Daoy (cell line): ENCODE data around the gene ANGPTL8. TPM values are rescaled to one million over a fixed set of nuclear protein-coding genes. Genes with fewer than 3 reads are reported as not detected.

Experiments
- DNase-seq: peaks from one replicate; pipeline ENCODE4 v3.0.0-alpha.2; 2015; ENCODE audit warnings: low read depth
- total RNA-seq: library from RNA; depleted of rRNA; stranded (reverse); fragments of >200 nt; shearing (Covaris generic); gene quantifications from 2 replicates; pipeline ENCODE4 v1.2.3, GENCODE V29; 2014

The ANGPTL8 gene
- total RNA-seq, 1 experiment from 2014 or later, result not detected

- peak; percentile 89 for DNase-seq
These were observed 36.0 kb upstream of the ANGPTL8 start for GRCh38 chr19:11203194-11204075.

DNA sequence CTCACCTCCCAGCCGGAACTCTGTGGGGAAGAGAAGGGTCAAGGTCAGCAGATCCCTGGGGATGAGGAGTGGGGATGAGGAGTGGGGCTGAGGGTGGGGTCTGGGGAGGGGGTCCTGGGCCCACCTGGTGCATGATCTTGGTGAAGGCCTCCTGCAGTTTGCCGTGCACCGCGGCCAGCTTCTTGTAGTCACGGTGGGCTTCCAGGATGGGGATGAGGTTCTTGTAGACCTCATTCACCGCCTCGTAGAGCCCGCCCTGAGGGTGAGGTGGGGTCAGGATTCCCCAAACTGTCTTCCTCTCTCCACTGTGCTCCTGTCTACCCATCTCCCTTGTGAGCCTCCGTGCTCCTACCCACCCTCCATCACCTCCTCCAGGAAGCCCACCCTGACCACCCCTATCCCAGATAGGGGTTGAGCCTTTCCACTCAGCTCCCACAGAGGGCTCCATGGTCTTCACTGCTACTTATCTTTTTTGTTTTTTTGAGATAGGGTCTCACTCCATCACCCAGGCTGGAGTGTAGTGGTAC lies 35.3 kb upstream of the ANGPTL8 start:
- DNase-seq, result no peak

GRCh38 chr19:11204943-11205349 lies 34.5 kb upstream of the ANGPTL8 start:
- peak; percentile 62 for DNase-seq

GRCh38 chr19:11205939-11206570 lies 33.4 kb upstream of the ANGPTL8 start:
- no peak for DNase-seq

DNA sequence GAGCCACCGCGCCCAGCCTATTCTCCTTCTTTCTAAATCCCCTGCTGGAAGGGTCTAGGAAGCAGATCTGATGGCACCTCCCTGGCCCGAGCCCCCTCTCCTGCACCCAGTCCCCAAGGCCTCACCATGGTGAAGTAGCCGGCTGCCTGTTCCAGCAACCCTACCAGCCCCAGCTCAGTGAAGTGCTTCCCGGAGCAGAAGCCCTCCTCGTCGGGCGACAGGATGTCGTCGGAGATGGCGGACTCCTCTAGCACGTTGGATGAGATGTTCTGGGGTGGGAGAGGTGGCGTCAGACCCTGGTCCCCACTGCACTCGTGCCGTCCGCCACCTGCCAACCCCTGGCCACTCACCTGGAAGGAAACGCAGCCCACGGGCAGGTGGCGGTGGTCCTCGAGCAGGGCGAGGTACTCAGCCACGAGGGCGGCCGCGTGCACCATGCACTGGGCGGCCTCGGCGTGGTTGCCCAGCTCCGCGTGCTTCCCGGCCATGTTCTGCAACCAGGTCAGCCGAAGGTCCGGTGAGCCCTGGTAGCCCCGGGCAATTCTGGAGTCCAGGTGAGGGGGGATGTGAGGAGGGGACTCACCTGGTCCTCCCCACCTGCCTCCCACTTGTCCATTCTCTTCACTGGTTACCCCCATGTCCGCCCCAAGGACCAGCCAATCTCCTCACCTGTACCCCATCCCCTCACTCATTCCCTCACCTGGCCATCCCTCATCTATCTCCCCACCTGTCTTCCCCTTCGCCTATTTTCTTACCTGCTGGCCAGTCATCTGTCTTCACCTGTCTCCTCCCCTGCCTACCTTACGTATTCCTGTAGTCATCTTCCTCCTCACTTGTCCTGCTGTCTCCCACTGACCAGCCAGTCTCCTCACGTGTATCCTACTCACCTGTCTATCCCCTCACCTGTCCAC lies 30.6 kb upstream of the ANGPTL8 start:
- DNase-seq, result no peak

- DNase-seq, result no peak
These were observed 29.4 kb upstream of the ANGPTL8 start for GRCh38 chr19:11209839-11210655.

- DNase-seq, result no peak
These were observed 28.8 kb upstream of the ANGPTL8 start for GRCh38 chr19:11210656-11210928.

DNA sequence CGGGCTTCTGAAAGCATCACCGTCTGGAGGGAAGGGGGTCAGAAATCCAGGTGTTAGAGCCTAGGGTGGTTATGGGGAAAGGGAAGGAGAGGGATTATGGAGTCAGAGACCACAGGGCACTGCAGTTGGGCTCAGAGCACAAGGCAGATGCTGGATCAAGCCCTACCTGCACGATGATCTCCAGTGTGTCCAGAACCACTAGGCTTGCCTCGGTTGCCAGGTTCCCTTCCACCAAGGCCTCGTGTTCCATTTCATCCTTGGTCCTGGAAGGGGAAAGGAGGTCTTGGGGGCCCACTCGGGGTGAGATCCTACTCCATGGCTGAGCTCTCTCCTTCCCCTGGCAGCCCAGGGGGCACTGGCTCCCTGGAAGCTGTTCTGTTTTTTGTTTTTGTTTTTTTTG lies 25.0 kb upstream of the ANGPTL8 start:
- no peak for DNase-seq

- DNase-seq, result no peak
These were observed 18.3 kb upstream of the ANGPTL8 start for GRCh38 chr19:11221082-11221598.

GRCh38 chr19:11223200-11223599 lies 16.2 kb upstream of the ANGPTL8 start:
- no peak for DNase-seq

DNA sequence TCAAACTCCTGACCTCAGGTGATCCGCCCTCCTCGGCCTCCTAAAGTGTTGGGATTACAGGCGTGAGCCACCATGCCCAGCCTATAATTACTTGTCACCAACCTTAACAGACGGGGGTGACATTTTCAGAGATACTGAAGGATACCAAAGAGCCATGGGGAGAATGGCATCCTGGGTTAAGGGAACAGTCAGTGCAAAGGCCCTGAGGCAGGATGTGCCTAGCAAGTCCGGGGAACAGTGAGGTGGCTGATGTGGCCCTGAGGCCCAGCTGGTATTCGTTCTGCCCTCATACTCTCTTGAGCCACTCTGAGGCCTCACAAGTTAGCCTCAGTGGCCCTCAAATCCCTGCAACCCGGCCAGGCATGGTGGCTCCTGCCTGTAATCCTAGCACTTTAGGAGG lies 15.0 kb upstream of the ANGPTL8 start:
- no peak for DNase-seq

DNA sequence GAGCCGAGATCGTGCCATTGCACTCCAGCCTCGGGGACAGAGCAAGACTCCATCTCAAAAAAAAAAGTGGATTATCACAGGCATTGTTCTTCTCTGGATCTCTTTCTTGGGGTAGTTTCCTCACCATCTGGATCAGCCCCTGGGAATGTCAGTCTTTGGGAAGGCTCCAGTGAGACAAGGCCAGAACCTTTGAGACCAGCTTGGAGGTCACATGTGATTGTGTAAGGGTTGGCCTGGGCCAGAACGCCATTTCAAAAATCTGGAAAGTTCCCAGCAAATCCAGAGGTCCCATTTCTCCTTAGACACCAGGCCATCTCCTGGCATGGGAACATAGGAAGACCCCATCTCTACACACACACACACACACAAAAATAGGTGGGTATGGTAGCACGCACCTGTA lies 14.2 kb upstream of the ANGPTL8 start:
- DNase-seq, result no peak

- no peak for DNase-seq
These were observed 13.6 kb upstream of the ANGPTL8 start for GRCh38 chr19:11225815-11226214.

GRCh38 chr19:11226716-11227166 lies 12.7 kb upstream of the ANGPTL8 start:
- DNase-seq, result no peak

GRCh38 chr19:11227195-11227886 lies 12.1 kb upstream of the ANGPTL8 start:
- DNase-seq, result peak; percentile 36

GRCh38 chr19:11230621-11231386 lies 8.6 kb upstream of the ANGPTL8 start:
- DNase-seq, result no peak

GRCh38 chr19:11232555-11232954 lies 6.9 kb upstream of the ANGPTL8 start:
- no peak for DNase-seq

DNA sequence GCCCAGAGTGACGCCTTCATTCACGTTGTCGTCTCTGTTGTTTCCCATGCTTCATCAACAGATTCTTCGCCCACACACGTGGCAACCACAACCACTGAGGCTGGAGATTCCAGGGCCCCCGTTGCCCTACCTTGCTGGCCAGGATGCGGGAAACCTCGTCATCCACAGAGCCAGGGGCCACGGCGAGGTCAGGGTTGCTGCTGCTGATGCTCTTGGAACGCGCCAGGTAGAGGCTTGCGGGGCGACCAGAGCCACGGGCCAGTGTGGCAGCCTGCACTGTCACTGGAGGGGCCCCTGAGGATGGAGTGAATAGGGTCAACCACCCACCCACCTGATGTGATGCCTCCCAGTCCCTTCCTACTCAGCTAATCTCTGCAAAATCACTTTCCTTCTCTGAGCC lies 6.3 kb upstream of the ANGPTL8 start:
- DNase-seq, result no peak

- no peak for DNase-seq
These were observed 4.8 kb upstream of the ANGPTL8 start for GRCh38 chr19:11234486-11235075.
